NCI-H2029 treated with DMSO at 0.1 percent for 48 hours (cell line): ENCODE results near the gene ARMC2.
"Not testable (repeated sequence)": the region's sequence is repeated elsewhere in the genome, so short reads cannot be mapped to it uniquely, and the experiment has no call there.

Experiments used
- DNase-seq: peaks from one replicate; lab custom pipeline; 2025; lab: John Stamatoyannopoulos, UW

The ARMC2 gene

DNA sequence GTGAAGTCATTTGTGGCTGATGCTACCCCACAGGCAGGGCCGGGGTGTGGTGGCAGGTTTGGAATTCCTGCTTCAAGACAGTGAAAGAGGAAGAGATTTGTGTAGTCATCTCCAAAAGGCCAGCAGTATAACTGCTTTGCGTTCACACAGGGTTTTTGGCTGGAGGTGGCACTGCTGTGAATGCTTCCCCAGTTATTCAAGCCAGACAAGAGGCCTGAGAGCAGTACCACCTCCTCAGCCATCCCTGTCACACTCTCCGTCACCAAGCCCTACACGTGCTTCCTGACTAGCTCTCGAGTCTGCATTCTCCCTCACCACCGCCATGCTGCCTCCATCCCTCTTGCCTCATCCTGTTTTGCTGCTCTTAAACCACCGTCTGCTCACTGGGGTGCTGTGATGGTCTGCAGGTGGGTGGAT lies 23.9 kb downstream of the ARMC2 start:
- peak; percentile 66 for DNase-seq

DNA sequence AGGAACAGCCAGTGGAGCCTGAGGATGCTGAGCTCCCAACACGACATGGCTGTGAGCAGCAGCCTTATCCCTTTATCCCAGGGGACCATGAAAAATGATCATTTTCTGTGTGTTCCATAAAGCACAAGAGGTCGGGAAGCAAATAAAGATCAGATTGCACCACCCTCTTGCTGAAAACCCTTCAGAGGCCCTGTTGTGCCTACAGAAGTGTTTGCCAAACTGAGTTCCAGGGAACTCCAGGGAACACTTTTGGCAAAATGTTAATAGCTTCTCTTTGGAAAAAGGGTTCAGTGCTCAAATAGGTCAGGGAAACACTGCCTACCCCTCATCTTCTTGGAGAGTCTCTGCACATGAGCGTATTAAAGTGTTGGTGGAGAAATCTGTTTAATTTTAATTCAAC lies 24.4 kb downstream of the ARMC2 start:
- peak; percentile 66 for DNase-seq

DNA sequence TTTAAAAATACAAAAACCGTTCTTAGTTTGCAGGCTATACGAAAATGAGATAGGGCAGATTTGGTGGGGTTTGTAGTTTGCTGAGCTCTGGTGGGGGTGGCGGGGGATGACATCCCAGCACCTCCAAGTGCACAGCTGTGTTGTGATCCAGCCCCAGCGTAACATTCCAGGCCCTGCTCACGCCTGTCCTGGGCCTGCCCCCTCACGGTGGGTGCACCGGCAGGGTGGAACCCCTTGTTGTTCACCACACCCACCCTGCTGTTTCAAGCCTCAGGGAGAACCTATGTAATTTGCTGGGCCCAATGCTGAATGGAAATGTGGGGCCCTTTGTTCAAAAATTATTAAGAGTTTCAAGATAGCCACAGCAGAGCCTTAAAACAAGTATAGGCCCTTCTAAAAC lies 25.0 kb downstream of the ARMC2 start:
- DNase-seq: no peak

DNA sequence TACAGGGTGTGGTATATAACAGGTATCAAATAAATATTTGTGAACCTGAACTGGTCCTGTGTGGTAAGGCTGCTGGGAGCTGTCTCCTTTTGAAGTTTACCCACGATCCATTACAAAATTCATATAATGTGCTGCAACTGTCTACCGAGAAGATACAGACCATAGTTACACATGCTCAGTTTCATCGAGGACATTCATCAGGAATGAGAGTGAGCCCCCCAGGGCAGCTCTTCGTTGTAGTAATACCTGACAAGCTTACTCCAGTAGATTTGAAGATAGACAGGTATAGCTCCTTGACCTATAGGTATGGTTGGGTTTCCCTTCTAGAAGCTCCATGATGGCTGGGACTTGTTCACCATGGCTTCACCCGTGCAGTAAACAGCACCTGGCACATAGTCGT lies 25.7 kb downstream of the ARMC2 start:
- no peak for DNase-seq

DNA sequence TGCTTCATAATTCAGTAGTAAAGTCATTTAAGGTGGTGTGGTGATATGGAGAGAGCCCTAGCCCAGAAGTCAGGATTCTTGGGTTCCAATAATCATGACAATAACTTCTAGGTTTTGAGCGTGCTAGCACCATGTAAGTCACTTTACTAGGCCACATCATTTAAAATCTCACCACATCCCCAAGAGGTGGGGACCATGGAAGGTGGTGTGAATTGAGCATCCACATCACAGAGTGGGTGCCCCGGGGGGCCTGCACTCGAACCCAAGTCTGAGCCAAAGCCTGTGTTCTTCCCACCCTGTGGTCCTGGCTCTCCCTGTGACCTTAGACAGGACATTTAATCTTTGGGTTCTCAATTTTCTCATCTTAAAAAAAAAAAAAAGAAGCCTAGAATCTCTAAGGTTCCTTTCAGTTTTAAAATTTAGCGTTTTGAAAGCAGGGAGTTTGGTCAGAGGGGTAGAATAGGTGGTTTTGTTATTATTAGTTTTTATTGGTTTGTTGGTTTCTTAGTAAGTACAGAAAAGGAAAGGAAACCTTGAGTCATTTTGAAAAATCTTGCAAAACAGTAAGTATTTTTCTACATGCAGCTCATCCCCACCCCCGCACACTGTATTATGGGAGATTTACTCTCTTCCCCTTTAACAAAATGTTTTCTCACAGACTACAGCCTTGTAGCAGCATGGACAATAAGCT lies 26.4 kb downstream of the ARMC2 start:
- DNase-seq: no peak

DNA sequence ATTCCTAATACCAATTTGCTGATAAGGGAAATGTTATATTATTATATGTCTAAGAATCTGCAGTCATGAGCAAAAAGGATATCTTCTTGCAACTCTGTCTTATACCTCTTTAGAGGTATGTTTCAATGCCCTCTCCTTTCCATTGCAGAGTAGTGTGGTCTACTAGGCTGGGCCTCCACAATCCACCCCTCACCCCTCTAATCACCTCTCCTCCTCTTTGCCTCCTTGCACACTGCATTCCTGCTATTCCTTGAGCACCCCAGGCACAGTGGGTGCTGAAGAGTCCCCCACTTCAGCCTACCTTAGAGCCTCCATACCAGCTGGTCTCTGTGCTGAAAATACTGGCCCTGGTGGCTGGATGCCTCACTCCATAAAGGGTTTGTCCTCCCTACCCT lies 26.9 kb downstream of the ARMC2 start:
- no peak for DNase-seq

DNA sequence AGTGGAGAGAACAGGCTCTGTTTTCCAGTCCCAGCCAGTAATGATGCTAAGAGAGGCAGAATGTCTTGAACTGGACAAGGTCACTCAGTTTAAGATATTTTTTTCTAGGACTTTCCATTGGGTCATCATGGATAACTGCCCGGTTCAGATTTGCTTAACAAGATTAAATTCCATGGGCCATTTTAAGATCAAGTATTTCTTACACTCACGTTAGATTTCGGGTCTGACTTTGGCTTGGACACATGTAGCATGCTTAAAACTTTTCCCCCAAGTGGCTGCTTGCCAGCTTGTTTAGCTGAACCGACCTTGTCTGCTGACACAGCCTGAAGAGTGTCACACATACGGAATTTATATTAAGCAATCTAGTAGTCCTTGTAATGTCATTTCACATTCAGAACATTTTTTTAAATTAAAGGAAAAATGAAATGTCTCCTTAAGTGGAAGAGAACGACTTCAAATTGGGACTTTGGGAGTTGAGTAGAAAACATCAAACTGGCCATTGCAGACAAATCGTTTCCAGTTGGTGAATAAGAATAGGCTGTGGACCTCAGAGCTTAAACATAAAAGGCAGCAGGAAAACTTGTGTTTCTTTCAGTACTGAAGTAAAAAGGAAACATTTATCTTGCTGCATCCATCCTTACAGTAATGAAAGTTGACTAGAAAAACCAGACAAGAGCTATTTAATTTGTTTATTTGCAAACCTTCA lies 29.0 kb downstream of the ARMC2 start:
- no peak for DNase-seq

DNA sequence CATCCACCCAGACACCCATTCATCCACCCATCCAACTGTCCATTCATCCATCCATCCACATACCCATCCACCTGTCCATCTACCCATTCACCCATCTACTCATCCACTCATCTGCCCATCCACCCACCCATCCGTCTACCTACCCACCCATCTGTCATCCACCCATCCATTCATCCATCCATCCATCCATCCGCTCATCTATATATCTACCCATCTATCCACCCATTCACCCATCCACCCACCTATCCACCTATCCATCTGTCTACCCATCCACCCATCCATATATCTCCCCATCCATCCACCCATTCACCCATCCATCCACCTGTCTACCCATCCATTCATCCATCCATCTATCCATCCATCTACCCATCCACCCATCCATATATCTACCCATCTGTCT lies 30.7 kb downstream of the ARMC2 start:
- no peak for DNase-seq

DNA sequence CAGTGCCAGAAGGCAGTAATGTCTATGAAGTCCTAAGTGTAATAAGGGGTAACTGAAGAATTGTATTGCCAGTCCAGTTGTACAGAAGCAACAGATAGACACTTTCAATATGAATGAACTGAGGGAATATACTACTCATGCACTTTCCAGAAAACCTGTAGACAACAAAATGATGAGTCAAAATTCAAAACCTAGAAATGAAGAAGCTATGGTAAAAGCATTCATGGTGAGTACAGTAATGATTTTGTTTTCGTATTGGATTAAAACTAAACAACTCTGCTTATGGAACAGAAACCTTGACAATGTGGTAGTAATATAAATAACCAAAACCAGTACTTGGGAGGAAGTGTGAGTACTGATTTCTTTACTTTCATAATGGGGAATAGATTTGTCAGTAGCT lies 35.0 kb downstream of the ARMC2 start:
- no peak for DNase-seq

DNA sequence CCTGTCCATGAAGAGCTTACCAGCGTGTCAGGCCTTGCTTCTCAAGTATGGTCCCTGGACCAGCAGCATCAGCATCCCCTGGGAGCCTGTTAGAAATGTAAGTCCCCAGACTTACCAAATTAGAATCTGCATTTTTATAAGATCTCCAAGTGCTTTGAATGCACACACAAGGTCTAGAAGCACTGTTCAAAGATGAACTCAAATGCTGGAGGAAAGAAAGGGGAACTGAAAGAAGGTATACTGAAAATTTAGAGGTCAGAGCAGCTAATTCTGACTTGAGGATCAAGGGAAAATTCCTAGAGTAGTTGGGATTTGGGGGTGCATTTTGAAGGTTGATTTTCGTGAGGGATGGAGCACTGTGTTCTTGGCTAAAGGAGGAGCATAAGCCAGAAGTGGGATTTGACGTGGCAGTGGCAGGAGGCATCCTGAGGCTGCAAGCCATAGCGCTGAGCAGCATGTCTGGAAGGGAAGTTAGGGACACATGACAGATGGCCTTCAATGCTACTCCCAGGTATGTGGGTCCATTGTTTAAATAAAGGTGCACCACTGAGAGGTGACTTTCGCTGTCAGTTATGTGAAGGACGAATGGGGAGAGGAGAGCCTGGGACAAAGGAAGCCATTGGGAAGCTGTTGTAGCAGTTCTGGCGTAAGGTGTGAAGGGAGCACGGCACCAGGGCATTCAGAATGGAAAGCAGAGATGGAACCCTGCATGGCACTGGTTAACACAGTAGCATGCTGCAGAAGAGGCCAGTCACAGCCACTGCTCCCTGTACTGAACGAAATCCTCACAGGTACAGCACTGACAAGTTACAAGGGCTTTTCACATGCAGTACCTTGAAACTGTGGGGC lies 36.2 kb downstream of the ARMC2 start:
- no peak for DNase-seq

DNA sequence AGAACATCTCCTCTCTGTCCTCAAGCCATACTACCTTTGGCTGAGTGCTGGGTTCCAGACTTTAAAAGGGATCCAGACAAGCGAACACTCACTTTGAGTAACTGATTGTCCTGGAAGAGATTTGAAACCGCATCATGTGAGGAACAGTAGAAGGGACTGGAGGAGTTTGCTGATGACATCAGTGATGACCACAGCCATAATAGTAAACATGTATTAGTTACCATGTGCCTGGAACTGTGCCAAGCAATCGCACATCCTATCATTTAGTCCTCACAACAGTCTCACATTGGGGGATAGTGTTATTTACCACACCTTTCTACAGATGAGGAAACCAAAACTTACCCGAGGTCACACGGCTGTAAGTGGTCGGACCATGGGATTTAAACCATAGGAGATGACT lies 39.8 kb downstream of the ARMC2 start:
- no peak for DNase-seq

DNA sequence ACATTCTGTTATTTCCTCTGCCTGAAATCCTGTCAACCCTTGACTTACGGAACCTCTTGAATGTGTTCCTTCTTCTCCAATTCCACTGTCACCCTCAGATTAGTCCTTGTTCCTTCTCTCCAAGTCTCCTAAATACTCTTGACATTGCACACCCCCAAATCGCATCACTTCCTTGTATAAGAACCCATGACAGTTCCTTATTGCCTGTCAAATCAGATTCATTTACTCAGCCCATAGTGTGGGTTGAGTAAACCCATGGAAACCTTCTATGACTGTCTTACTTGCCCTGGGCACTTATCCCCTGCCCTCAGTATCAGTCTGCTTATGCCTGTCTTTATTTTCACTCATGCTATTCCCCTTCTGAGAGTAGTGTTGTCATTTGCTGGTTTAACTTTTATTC lies 40.5 kb downstream of the ARMC2 start:
- DNase-seq: no peak

DNA sequence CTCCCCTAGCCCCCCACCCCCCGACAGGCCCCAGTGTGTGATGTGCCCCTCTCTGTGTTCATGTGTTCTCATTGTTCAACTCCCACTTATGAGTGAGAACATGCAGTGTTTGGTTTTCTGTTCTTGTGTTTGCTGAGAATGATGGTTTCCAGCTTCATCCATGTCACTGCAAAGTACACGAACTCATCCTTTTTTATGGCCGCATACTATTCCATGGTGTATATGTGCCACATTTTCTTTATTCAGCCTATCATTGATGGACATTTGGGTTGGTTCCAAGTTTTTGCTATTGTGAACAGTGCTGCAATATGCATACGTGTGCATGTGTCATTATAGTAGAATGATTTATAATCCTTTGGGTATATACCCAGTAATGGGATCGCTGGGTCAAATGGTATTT lies 42.7 kb downstream of the ARMC2 start:
- DNase-seq: not testable (repeated sequence)

DNA sequence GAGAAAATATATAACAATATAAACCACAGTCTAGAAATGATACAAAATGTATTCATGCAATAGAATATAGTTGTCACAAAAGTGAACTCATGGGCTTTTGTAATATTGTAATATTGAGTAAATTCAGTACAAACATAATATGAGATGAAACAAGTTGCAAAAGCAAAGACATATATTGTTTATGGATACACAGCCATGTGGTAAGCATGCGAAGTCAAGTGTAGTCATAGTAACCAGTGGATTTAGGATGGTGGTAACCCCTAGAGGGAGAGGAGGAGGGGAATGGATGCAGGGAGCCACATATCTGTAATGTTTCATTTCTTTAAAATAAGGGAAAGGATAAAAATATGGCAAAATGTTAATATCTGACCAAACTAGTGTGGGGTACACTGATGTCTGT lies 47.3 kb downstream of the ARMC2 start:
- no peak for DNase-seq

DNA sequence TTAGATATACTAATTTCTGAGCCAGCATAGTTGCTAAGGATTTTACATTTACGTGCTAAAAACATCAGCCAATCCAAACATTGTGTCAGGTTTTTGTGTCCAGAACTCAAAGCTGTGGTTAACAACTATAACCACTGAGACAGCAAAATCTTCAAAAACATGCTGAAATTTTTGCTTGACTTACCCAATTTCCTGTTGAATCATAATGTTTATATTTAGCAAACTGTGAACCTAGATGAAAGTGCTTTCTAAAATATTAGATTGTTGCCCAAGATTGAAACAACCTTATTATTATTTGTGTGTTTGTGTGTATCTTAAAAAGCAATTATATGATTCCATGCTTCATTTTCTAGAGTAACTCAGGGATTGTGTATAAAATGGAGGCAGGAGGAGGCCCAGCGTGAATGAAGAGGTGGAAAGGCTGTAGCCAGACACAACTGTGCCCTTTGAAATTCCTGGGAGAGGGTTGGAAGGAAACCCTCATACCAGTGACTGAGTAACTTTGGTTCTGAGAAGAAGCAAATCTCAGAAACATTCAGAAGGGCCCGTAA lies 48.0 kb downstream of the ARMC2 start:
- no peak for DNase-seq

DNA sequence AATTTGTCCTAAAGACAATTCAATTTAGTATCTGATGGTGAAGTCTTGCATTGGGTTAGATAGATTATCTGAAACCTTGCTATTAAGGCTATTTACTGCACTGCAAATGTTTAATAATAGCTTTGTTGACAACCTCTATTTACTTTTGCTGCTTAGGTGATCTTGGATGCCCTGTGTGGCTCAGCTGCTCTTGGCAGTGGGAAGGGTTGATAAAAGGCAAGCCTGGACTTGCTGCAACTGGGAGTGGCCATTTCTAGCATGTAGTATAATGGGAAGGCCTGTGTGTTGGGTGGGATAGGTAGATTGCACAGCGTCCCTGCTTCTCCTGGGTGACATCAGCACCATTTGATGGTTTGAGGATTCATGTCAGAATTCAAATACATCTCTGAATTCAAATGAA lies 49.1 kb downstream of the ARMC2 start:
- DNase-seq: no peak

DNA sequence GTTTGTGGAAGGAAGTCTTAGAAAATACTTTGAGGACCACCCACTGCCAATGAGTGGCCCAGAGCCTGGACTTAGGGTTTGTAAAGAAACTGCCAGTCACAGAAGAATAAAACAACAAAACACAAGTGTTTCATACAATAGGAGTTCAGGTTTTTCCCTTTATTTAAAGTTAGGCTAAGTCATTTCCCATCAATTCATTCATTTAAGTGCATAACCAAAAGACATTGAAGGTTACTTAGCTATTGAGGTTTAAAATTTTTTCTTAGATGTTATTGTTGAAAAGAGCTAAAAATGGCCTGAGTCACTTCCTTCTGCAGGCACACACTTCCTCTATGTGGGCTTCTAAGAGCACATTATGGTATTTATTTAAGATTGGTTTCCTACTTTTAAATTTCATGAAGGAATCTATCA lies 54.2 kb downstream of the ARMC2 start:
- no peak for DNase-seq

DNA sequence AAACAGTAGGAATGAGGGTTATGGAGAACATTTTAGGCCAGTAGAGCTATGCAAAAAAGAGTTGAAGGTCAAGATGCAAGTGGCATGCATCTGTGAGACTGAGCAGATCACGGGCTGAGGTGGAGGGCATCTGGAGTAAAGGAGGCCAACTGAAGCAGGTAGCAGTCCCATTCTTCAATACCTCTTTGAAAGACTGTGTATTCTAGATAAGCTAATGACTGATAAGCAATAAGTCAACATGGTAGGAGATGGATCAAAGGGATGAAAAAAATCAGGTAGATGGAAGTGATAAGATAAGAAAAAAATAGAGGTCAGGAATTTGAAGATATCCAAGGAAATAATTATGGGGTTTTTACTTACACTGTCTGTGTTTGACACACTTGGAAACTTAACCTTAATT lies 55.6 kb downstream of the ARMC2 start:
- no peak for DNase-seq

DNA sequence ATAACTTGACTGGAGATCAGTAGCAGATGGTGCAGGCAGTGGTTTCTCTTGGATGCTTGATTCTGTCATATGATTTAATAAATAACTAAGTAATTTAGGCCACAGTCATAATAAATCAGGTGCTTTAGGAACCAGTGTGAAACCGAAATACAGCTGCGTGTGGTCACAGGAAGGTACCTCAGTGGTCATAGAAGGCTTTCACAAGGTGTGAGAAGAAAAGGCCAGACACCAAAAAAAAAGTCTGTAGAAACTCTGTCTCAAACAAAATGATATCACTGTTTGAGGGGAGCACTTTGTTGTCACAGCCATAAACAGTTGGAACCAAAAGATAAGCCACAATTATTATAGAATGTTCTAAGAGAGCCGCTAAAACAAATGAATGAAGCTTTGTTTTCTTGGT lies 56.5 kb downstream of the ARMC2 start:
- DNase-seq: no peak

DNA sequence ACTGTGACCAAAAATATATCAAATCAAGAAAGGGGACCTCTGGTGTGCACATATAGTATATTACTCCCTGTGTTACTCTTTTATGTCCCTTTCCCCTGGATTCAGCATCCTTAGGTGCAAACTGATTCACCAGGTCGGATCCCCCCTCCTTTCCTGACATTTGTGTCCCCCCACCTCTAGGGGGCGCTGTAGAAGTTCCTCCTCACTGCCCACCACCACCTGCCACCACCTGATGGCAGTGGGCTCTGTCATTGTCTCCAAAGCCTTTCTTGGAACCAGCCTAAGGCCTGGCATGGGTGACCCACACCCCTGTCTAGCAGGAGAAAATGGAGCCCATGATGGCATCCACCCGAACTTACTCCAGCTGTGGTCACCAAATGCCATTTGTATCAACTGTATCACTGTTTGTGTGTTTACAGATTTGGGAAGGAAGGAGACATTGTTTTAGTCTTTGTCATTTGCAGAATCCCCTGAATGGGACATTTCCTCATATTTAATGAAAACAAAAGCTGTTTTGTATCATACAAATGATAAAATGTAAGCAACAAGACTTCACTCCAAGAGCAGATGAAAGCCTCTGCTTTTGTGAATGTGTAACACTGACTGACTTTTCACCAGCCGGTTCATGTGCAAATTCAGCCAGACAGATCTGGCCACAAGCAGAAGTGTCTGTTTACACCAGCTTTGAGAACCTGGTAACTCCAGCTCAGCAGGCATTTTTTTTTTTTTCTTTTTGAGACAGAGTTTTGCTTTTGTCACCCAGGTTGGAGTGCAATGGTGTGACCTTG lies 66.2 kb downstream of the ARMC2 start:
- no peak for DNase-seq

DNA sequence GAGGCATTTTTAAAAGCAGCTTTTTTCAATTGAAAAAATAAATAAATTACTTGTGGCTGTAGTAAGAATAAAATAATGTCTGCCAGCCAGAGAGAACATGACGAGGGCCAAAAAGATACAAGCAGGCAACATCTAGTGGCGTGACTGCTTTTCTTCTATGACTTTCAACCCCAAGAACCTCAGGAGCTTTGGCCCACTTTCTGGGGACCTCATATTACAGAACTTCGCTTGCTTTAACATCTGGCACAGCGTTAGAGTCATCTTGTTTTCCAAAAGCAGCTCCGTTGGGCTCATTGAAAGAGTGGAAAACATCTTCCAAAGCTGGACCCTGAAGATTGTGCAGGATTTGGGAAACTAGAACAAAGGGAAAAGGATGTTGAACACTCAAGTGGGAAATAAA lies 67.0 kb downstream of the ARMC2 start:
- no peak for DNase-seq
